AG08396 (cell line): ENCODE measurements around the gene LY6G5C.
A peak's percentile ranks its signal among the peaks of the same experiment; 100 is the strongest.

Experiments used
- DNase-seq: peaks from one replicate; pipeline ENCODE4 v3.0.0; 2012; ENCODE audit warnings: low spot score, mixed read lengths

Gene LY6G5C

GRCh38 chr6:31691078-31691463, 10.2 kb upstream of the LY6G5C start:
- DNase-seq: no peak

- no peak for DNase-seq
Observed at GRCh38 chr6:31690231-31691077, 9.6 kb upstream of the LY6G5C start.

- no peak for DNase-seq
Observed at GRCh38 chr6:31689249-31690110, 8.6 kb upstream of the LY6G5C start.

DNA sequence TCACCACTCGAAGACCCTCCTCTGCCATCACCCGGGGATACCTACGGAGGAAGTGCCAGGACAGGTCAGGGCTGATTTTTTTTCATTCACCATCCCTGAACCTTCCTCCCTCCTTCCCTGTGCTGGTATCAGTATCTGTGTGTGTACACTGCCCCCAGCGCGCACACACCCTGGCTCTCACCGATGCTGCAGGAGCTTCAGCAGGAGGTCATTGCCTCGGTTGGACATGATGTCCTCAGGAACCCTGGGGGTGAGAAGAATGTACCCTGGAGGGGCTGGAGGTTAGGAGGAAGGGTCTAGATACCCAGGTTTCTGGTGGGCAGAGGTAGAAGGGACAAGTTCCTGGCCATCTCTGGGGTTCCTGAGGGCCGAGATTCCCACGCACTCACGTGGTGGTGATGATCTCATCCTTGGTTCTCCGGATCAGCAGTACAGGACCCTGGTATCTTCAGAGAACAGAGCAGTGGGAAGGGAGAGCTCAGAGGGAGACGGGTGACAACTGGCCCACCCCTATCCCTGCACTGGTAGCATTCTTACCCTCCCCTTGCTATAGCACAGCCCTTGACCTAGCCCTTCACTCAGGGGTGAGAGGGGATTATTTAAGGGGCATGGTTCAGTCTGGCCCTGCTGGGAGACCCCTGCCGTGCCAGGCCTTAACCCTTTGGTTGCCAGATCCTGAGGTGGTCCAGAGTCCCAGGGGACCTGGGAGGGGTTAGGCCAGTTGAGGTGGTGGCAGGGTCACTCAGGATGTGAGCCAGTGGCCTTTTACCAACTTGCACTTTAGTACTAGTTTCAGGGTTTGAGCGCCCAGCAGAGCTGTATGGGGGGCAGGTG, 7.2 kb upstream of the LY6G5C start:
- no peak for DNase-seq

DNA sequence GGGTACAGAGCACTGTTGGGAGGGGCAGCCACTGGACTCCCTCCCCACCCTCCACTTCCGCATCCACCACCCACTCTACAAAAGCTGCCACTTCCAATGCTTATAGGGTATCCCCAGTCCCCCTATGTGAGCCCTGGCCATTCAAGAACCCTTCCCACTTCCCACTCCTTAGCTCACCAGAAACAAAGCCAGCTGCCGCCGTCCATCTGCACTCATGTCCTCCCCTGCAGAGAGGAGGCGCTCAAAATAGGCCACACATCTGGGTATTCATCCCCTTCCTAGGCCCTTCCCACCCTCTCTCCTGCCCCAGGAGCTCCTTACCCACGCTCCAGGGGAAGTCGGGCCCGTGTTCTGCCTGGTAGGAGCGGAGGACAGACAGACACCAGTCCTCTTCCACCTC, 6.5 kb upstream of the LY6G5C start:
- DNase-seq: no peak

GRCh38 chr6:31686483-31686882, 5.6 kb upstream of the LY6G5C start:
- no peak for DNase-seq

DNA sequence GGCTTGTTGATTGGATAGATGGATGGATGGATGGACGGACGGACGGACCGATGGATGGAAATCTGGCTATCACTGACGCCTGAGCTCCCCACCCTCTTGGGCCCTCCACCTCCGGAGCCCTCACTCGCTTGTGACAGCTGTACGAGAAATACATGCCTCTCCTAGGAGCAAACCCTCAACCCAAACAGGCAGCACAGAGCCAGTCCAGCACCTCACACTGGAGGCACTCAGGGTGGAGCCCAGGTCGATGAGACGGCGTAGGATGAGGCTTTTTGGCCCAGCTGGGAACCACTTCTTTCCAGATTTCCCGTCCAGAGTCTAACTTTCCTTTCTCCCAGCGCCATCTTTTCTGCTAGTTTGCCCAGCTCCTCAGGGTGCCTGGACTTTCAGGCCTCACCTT, 2.7 kb upstream of the LY6G5C start:
- DNase-seq: no peak

GRCh38 chr6:31681135-31681671, 336 bp upstream of the LY6G5C start:
- peak; percentile 57 for DNase-seq

GRCh38 chr6:31677955-31678354, 2.9 kb downstream of the LY6G5C start:
- DNase-seq: no peak

- DNase-seq: no peak
Observed at GRCh38 chr6:31676904-31677303, 4.0 kb downstream of the LY6G5C start.

- DNase-seq: no peak
Observed at GRCh38 chr6:31676322-31676903, 4.5 kb downstream of the LY6G5C start.

GRCh38 chr6:31669676-31670075, 11.2 kb downstream of the LY6G5C start, which contains the start of gene LY6G5B:
TSS of gene LY6G5B (plus strand) at chr6:31669976. CDS start at chr6:31670951, 975 bp downstream.
- no peak for DNase-seq

GRCh38 chr6:31666337-31666965, 14.4 kb downstream of the LY6G5C start:
- DNase-seq: no peak

- DNase-seq: peak; percentile 95
Observed at GRCh38 chr6:31665501-31666336, 15.1 kb downstream of the LY6G5C start, which contains the start of gene CSNK2B. TSS of gene CSNK2B (plus strand) at chr6:31666080. CDS start at chr6:31666832, 752 bp downstream.

GRCh38 chr6:31664790-31665500, 15.9 kb downstream of the LY6G5C start, which contains the start of gene GPANK1:
TSS of gene GPANK1 (minus strand) at chr6:31664997. CDS start at chr6:31664478, 519 bp downstream.
- DNase-seq: peak; percentile 84

DNA sequence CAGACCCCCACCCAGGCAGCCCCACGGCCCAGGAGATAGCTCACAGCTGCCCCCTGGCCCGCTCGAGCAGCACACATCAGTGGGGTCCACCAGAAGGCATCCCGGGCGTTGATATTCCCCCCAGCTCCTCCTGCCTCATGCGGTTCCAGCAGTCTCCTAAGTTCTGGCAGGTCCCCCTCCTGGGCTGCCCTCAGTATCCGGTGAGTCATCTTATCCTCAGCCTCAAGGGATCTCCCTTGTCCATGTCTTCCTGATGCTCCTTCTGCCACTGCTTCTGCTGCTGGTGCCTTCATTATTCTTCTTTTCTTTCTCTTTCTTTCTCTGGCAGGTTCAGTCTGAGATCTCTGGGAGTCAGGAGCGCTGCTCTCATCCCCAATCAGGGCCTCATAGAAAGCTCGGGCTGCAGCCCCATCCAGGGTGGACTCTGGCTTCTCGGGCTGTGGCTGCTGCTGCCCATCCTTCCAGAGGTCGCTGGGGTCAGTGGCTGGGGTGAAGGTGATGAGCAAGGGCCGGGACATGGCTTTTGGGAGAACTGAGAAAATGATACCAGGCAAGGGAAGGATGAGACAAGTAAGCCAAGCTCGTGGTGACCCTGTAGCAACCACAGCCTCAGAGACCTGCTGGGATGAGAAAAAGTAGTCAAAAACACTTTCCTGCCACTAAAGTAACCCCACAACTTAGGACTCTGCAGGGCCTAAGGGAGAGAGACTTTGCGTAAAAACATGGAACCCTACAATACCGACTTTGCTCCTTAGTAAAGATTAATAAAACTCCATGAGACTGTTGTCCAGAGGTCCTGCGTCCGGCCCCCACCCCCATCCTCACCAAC, 16.7 kb downstream of the LY6G5C start:
- DNase-seq: peak; percentile 82

DNA sequence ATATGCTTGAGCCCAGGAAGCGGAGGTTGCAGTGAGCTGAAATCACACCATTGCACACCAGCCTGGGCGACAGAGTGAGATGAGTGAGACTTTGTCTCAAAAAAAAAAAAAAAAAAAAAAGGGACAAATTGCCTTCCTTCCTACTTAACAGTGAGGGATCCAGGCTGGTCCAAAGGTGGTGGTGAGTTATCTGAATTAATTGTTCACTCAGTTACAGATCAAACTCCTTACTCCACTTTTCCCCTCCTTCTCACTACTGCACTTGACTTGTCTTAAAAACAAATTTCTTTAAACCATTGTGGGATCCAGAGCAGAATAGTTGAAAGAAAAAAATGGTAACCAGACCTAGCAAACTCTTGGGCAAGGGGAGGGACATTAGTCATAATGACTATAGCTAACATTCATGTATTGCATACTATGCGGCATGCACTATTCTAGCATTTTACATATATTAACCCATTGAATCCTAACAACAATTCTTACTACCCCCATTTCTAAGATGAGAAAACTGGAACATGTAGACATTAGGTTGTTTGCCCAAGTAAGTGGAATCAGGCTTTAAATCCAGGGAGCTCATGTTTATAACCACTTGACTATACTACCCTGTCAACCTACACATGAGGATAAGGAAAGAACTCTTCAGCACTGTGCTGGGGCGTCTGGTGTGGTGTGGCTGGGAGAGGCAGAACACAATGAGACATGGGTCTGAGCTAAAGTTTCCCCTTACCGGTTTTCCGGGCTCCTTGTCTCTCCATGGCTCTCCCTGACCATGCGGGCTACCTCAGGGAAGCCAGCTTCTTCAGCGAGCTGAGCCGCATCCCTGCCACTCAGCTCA, 17.5 kb downstream of the LY6G5C start:
- DNase-seq: peak; percentile 36
